Panc1 (cell line): ENCODE measurements around the gene NR1I3. TPM values are rescaled to one million over a fixed set of nuclear protein-coding genes. Genes with fewer than 3 reads are reported as not detected.

Experiments used
- ATAC-seq: fragments of 200-7000 bp; cut with Tn5 transposase; 2 replicates; pipeline ENCODE4 v1.9.1; 2020; ENCODE audit warnings: mild to moderate bottlenecking, moderate library complexity
- BruUV-seq: library from RNA; stranded (reverse); fragments of 400-500 nt; replicated peaks from 2 replicates; lab custom pipeline; 2021; lab: Mats Ljungman, UMichigan
- CTCF ChIA-PET: fragments of 300-600 bp; sonication (Branson Sonifier 250); formaldehyde crosslinking; loops from one replicate; lab custom pipeline; 2022; ENCODE audit warnings: antibody characterized with exemption; lab: Charles Lee
- POLR2A ChIA-PET: fragments of 300-600 bp; sonication (Branson Sonifier 250); formaldehyde crosslinking; loops from one replicate; lab custom pipeline; 2022; ENCODE audit warnings: antibody characterized with exemption; lab: Charles Lee
- DNase-seq: peaks from one replicate; pipeline ENCODE4 v3.0.0-alpha.2; 2010; ENCODE audit warnings: low read depth, low spot score
- H3K27ac ChIP-seq: 2 replicates; pipeline ENCODE4 v1.5.1; 2011; ENCODE audit warnings: mild to moderate bottlenecking, low read length, inconsistent platforms
- H3K27me3 ChIP-seq: fragments of 200-500 bp; sonication (Bioruptor generic); 2 replicates; pipeline ENCODE4 v1.6.0; 2014; ENCODE audit warnings: low read length, inconsistent platforms; ENCODE audit not compliant: control insufficient read depth, insufficient read depth
- H3K36me3 ChIP-seq: fragments of 200-500 bp; sonication (Bioruptor generic); 2 replicates; pipeline ENCODE4 v1.5.1; 2014; ENCODE audit warnings: inconsistent platforms, mild to moderate bottlenecking, low read length, moderate library complexity; ENCODE audit not compliant: control insufficient read depth, insufficient read depth
- H3K4me1 ChIP-seq: 2 replicates; pipeline ENCODE4 v1.5.1; 2011; ENCODE audit warnings: inconsistent platforms, mild to moderate bottlenecking, low read length, moderate library complexity; ENCODE audit not compliant: control insufficient read depth, insufficient read depth
- H3K4me3 ChIP-seq, 2 experiments: 2 replicates each; pipeline ENCODE4 v1.5.1; 2011 to 2012; ENCODE audit warnings: low read depth in 2 of 2, low read length in 2 of 2, mild to moderate bottlenecking in 2 of 2, inconsistent platforms in 1 of 2, moderate library complexity in 1 of 2
- H3K9me3 ChIP-seq: fragments of 200-500 bp; sonication (Bioruptor generic); 2 replicates; pipeline ENCODE4 v1.5.1; 2014; ENCODE audit warnings: low read depth, mild to moderate bottlenecking, inconsistent platforms, low read length, moderate library complexity; ENCODE audit not compliant: control insufficient read depth, insufficient read depth
- POLR2AphosphoS5 ChIP-seq: IDR thresholded peaks from 2 replicates; pipeline ENCODE4 v1.6.1; 2012; ENCODE audit warnings: mild to moderate bottlenecking, low read depth, low read length, moderate library complexity
- SIN3A ChIP-seq: IDR thresholded peaks from 2 replicates; pipeline ENCODE4 v1.6.1; 2012; ENCODE audit warnings: low read depth, mild to moderate bottlenecking, low read length, moderate library complexity, borderline replicate concordance; ENCODE audit not compliant: insufficient read depth
- in situ Hi-C: cut with HindIII; loops from 2 replicates; pipeline ENCODE4 v1.10.0; 2016; ENCODE audit warnings: low sequenced_read_pairs, low pct_unique_long_range_greater_than_20kb
- intact Hi-C: fragments of 100-400 bp; cut with micrococcal nuclease; formaldehyde crosslinking; loops from one replicate; pipeline ENCODE4 v1.10.0; 2022; ENCODE audit not compliant: unreplicated experiment
- total RNA-seq: library from RNA; stranded (reverse); gene quantifications from one replicate; pipeline ENCODE4 v1.2.1, GENCODE V29; 2021; ENCODE audit not compliant: unreplicated experiment
- TF ChIP-seq, protein P1 (sequence below): fragments of 450-650 bp; IDR thresholded peaks from 2 replicates; pipeline ENCODE4 v1.5.1; 2017; ENCODE audit warnings: mild to moderate bottlenecking
- TF ChIP-seq, protein P2 (sequence below), 2 experiments: IDR thresholded peaks; 2 replicates each; pipeline ENCODE4 v1.6.1; 2011 to 2012; ENCODE audit warnings: low read depth in 2 of 2, control low read depth in 1 of 2, low read length in 1 of 2, mild to moderate bottlenecking in 1 of 2, moderate library complexity in 1 of 2; ENCODE audit not compliant: insufficient read depth in 1 of 2

NR1I3 gene
- total RNA-seq, 1 experiment from 2014 or later: not detected

DNA sequence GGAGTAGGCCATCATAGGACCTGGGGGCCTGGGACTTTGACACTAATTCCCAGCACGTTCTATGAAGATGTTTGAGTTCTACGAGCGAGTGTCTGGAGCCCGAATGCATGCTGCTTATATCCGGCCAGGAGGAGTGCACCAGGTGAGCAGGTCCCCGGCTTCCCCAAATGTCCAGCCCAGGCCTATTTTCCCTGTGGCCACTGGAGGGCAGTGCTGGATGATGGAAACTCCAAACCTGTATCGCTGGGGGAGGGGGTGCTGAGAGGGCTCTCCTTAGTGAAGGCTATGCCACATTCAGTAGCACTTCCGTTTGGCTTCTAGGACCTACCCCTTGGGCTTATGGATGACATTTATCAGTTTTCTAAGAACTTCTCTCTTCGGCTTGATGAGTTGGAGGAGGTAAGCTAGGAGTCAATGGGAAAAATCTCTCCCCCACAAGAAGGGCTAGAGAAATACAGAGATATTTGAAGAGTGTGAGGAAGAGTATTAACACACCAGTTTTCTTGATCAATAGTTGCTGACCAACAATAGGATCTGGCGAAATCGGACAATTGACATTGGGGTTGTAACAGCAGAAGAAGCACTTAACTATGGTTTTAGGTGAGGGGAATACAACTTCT is 28.1 kb downstream of the NR1I3 start:
- intact Hi-C loops: no loop called here
- Histone ChIP-seq H3K36me3 (peaks cover 34% of the 10 kb centered on the region), H3K4me1 (no peaks in the 10 kb centered on the region), H3K27ac (no peak overlapping the region), H3K27me3 (no peaks in the 10 kb centered on the region), H3K9me3 (no peaks in the 10 kb centered on the region), H3K4me3 (no peak overlapping the region)
- in situ Hi-C loops: loop anchor here (25.0 kb wide), 1 partner anchor 177 kb away; no protein-coding TSS in a partner anchor
- DNase-seq: peak; percentile 51
- TSS peak; percentile 28 for BruUV-seq
- ChIA-PET CTCF (no interaction called here), POLR2A (no interaction called here)
- TF ChIP-seq, protein P1, sequence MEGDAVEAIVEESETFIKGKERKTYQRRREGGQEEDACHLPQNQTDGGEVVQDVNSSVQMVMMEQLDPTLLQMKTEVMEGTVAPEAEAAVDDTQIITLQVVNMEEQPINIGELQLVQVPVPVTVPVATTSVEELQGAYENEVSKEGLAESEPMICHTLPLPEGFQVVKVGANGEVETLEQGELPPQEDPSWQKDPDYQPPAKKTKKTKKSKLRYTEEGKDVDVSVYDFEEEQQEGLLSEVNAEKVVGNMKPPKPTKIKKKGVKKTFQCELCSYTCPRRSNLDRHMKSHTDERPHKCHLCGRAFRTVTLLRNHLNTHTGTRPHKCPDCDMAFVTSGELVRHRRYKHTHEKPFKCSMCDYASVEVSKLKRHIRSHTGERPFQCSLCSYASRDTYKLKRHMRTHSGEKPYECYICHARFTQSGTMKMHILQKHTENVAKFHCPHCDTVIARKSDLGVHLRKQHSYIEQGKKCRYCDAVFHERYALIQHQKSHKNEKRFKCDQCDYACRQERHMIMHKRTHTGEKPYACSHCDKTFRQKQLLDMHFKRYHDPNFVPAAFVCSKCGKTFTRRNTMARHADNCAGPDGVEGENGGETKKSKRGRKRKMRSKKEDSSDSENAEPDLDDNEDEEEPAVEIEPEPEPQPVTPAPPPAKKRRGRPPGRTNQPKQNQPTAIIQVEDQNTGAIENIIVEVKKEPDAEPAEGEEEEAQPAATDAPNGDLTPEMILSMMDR: peak; percentile 94
- no peak for TF ChIP-seq POLR2AphosphoS5
- ATAC-seq: peak; percentile 95

DNA sequence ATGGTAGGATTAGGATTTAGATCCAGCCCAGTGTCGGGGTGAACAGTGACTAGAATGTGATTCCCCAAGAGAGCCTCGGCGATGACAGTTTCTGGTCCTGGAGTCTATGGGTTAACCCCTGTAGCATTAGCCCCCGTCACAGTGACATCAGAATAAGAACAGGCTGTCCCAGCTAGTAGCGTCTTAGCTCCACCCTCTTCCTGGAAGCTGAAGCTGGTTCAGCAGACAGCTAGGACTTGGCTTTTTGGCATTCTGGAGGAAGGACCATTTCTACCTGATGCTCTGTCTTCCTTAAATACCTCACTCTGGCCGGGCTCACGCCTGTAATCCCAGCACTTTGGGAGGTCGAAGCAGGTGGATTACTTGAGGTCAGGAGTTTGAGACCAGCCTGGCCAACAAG is 30.8 kb downstream of the NR1I3 start:
- H3K27ac ChIP-seq: no peak overlapping the region
- H3K27me3 ChIP-seq: no peaks in the 10 kb centered on the region
- in situ Hi-C loops: loop anchor here (25.0 kb wide), 1 partner anchor 180 kb away; no protein-coding TSS in a partner anchor
- BruUV-seq: no TSS peak
- peaks cover 26% of the 10 kb centered on the region for H3K36me3 ChIP-seq
- no peak for DNase-seq
- no peak for TF ChIP-seq SIN3A
- no peak for TF ChIP-seq POLR2AphosphoS5
- ChIA-PET CTCF (no interaction called here), POLR2A (no interaction called here)
- no peaks in the 10 kb centered on the region for H3K4me1 ChIP-seq
- no peak for ATAC-seq
- H3K4me3 ChIP-seq: no peak overlapping the region
- H3K9me3 ChIP-seq: no peaks in the 10 kb centered on the region
- intact Hi-C loops: no loop called here

DNA sequence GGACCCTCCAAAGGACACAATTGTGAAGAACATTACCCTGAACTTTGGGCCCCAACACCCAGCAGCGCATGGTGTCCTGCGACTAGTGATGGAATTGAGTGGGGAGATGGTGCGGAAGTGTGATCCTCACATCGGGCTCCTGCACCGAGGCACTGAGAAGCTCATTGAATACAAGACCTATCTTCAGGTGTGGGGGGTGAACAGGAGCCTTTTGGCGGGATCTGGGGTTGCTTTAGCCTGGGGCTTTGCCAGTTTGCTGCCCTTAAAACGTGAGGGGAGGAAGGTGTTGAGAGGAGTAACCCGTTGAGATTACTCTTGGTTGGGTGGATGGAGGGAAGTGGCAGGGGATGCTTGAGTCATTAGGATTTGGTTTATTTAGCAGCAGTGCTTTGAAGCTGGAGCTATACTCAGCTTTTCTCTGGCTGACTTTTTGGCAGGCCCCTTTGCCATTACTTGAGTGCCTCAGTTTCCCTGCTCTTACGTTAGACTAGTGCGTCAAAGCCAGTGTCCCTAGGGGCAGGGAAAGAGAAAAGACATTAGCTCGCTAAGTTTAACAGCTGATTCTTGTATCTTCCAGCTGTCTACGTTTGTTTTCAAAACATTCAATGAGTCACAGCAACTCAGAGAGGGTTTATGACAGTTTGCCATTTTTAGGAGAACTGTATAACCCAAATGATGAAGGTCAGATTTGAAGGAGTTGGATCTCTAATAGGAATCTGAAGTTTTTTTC is 31.4 kb downstream of the NR1I3 start:
- CTCF ChIA-PET: no interaction called here
- BruUV-seq: no TSS peak
- H3K4me3 ChIP-seq: no peak overlapping the region
- intact Hi-C loops: no loop called here
- in situ Hi-C loops: loop anchor here (25.0 kb wide), 1 partner anchor 181 kb away; no protein-coding TSS in a partner anchor
- ATAC-seq: no peak
- TF ChIP-seq SIN3A: no peak
- TF ChIP-seq, protein P1: no peak
- TF ChIP-seq, protein P2, sequence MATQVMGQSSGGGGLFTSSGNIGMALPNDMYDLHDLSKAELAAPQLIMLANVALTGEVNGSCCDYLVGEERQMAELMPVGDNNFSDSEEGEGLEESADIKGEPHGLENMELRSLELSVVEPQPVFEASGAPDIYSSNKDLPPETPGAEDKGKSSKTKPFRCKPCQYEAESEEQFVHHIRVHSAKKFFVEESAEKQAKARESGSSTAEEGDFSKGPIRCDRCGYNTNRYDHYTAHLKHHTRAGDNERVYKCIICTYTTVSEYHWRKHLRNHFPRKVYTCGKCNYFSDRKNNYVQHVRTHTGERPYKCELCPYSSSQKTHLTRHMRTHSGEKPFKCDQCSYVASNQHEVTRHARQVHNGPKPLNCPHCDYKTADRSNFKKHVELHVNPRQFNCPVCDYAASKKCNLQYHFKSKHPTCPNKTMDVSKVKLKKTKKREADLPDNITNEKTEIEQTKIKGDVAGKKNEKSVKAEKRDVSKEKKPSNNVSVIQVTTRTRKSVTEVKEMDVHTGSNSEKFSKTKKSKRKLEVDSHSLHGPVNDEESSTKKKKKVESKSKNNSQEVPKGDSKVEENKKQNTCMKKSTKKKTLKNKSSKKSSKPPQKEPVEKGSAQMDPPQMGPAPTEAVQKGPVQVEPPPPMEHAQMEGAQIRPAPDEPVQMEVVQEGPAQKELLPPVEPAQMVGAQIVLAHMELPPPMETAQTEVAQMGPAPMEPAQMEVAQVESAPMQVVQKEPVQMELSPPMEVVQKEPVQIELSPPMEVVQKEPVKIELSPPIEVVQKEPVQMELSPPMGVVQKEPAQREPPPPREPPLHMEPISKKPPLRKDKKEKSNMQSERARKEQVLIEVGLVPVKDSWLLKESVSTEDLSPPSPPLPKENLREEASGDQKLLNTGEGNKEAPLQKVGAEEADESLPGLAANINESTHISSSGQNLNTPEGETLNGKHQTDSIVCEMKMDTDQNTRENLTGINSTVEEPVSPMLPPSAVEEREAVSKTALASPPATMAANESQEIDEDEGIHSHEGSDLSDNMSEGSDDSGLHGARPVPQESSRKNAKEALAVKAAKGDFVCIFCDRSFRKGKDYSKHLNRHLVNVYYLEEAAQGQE (IDR thresholded peaks at IDR 0.05; ENCODE audit: insufficient read depth in 1 of 2, low read depth in 2 of 2, low read length in 1 of 2): no peak
- H3K9me3 ChIP-seq: no peaks in the 10 kb centered on the region
- no peak overlapping the region for H3K27ac ChIP-seq
- H3K4me1 ChIP-seq: peaks cover 2% of the 10 kb centered on the region
- H3K27me3 ChIP-seq: no peaks in the 10 kb centered on the region
- H3K36me3 ChIP-seq: peaks cover 26% of the 10 kb centered on the region
- no peak for DNase-seq
- POLR2A ChIA-PET: interaction anchor here (0.6 to 1.0 kb wide), 2 partner anchors 19 to 167 kb away, joined by 5 to 10 read pairs; partner anchors contain the start of gene TOMM40L
